ENCODE measurements around the gene RBM14. TPM values are rescaled to one million over a fixed set of nuclear protein-coding genes. Genes with fewer than 3 reads are reported as not detected.

Gene RBM14
- polyA plus RNA-seq, 1 experiment: 21.4 TPM

- POLR2A ChIA-PET: interaction anchor here (1.8 kb wide), 1 partner anchor 14 kb away, joined by 7 read pairs; the partner anchor contains the start of gene RBM4
- DNase-seq (ENCODE audit: low read depth, low spot score): no peak
- no peak for TF ChIP-seq CTCF (IDR thresholded peaks at IDR 0.05; ENCODE audit: low read depth, low read length)
- Histone ChIP-seq H3K4me3 (ENCODE audit: low read depth, low read length) (no peak overlapping the region), H3K27me3 (ENCODE audit: control insufficient read depth, insufficient read depth, low read length) (no peaks in the 10 kb centered on the region), H3K9me3 (ENCODE audit: control insufficient read depth, insufficient read depth, low read length) (no peaks in the 10 kb centered on the region), H3K27ac (ENCODE audit: low read depth, low read length) (no peak overlapping the region)
- CTCF ChIA-PET: interaction anchor here (1.2 kb wide), 1 partner anchor 25 kb away, joined by 3 read pairs; no protein-coding TSS in a partner anchor
These were observed 36.2 kb downstream of the RBM14 start for GRCh38 chr11:66652651-66653050.

GRCh38 chr11:66653123-66653522 is 36.7 kb downstream of the RBM14 start:
- TF ChIP-seq CTCF (IDR thresholded peaks at IDR 0.05; ENCODE audit: low read depth, low read length): no peak
- Histone ChIP-seq H3K4me3 (ENCODE audit: low read depth, low read length) (no peak overlapping the region), H3K27ac (ENCODE audit: low read depth, low read length) (no peak overlapping the region), H3K9me3 (ENCODE audit: control insufficient read depth, insufficient read depth, low read length) (no peaks in the 10 kb centered on the region), H3K27me3 (ENCODE audit: control insufficient read depth, insufficient read depth, low read length) (no peaks in the 10 kb centered on the region)
- ChIA-PET CTCF (interaction anchor here (1.2 kb wide), 1 partner anchor 24 kb away, joined by 3 read pairs; no protein-coding TSS in a partner anchor), POLR2A (interaction anchor here (1.8 kb wide), 1 partner anchor 15 kb away, joined by 7 read pairs; the partner anchor contains the start of gene RBM4)
- DNase-seq (ENCODE audit: low read depth, low spot score): no peak

- H3K27ac ChIP-seq (ENCODE audit: low read depth, low read length): no peak overlapping the region
- no peaks in the 10 kb centered on the region for H3K27me3 ChIP-seq (ENCODE audit: control insufficient read depth, insufficient read depth, low read length)
- TF ChIP-seq CTCF (IDR thresholded peaks at IDR 0.05; ENCODE audit: low read depth, low read length): no peak
- no peak overlapping the region for H3K4me3 ChIP-seq (ENCODE audit: low read depth, low read length)
- ChIA-PET CTCF (interaction anchor here (0.6 to 0.9 kb wide), 5 partner anchors 15 to 1782 kb away, joined by 4 to 6 read pairs (median 4); no protein-coding TSS in a partner anchor), POLR2A (interaction anchor here (1.1 to 1.3 kb wide), 2 partner anchors 21 to 43 kb away, joined by 3 to 4 read pairs; partner anchors contain the start of gene RBM4)
- no peaks in the 10 kb centered on the region for H3K9me3 ChIP-seq (ENCODE audit: control insufficient read depth, insufficient read depth, low read length)
- no peak for DNase-seq (ENCODE audit: low read depth, low spot score)
These were observed 43.3 kb downstream of the RBM14 start for GRCh38 chr11:66659763-66660162.

GRCh38 chr11:66663741-66664296 is 47.4 kb downstream of the RBM14 start:
- CTCF ChIA-PET: interaction anchor here (0.5 to 1.3 kb wide), 3 partner anchors 14 to 450 kb away, joined by 3 to 5 read pairs (median 3); partner anchors contain the start of gene RBM4B
- POLR2A ChIA-PET: interaction anchor here (0.6 to 0.7 kb wide), 2 partner anchors 57 to 70 kb away, joined by 3 read pairs; no protein-coding TSS in a partner anchor
- no peak for DNase-seq (ENCODE audit: low read depth, low spot score)
- TF ChIP-seq CTCF (IDR thresholded peaks at IDR 0.05; ENCODE audit: low read depth, low read length): no peak
- Histone ChIP-seq H3K9me3 (ENCODE audit: control insufficient read depth, insufficient read depth, low read length) (no peaks in the 10 kb centered on the region), H3K27me3 (ENCODE audit: control insufficient read depth, insufficient read depth, low read length) (no peaks in the 10 kb centered on the region), H3K27ac (ENCODE audit: low read depth, low read length) (peak overlapping the region; percentile 31), H3K4me3 (ENCODE audit: low read depth, low read length) (no peak overlapping the region)

GRCh38 chr11:66665369-66665768 is 48.9 kb downstream of the RBM14 start:
- ChIA-PET POLR2A (no interaction called here), CTCF (no interaction called here)

More at GRCh38 chr11:66665369-66665768, 48.9 kb downstream of the RBM14 start:
- Histone ChIP-seq H3K27me3 (ENCODE audit: control insufficient read depth, insufficient read depth, low read length) (no peaks in the 10 kb centered on the region), H3K9me3 (ENCODE audit: control insufficient read depth, insufficient read depth, low read length) (no peaks in the 10 kb centered on the region), H3K4me3 (ENCODE audit: low read depth, low read length) (no peak overlapping the region), H3K27ac (ENCODE audit: low read depth, low read length) (no peak overlapping the region)
- TF ChIP-seq CTCF (IDR thresholded peaks at IDR 0.05; ENCODE audit: low read depth, low read length): no peak
- DNase-seq (ENCODE audit: low read depth, low spot score): no peak
